Renal cortical epithelial cell (primary cell): ENCODE results near the gene CD300LF. TPM values are rescaled to one million over a fixed set of nuclear protein-coding genes. Genes with fewer than 3 reads are reported as not detected.

ENCODE experiments used
- total RNA-seq: library from RNA; depleted of rRNA; stranded (reverse); fragments of >200 nt; gene quantifications from 2 replicates; pipeline ENCODE4 v1.2.3, GENCODE V29; 2014

CD300LF gene
- total RNA-seq, 1 donor from 2014 or later = not detected

Other genes with a start within 250 kb of the CD300LF start
- gene CD300A, start 246.3 kb downstream of the CD300LF start, total RNA-seq = 0.05 TPM in 1 of 2 replicates, not detected in the other
- not detected in 2 replicates for gene CD300LB, start 181.4 kb downstream of the CD300LF start, total RNA-seq
- 0.05 TPM in 1 of 2 replicates, not detected in the other for gene CD300C, start 166.8 kb downstream of the CD300LF start, total RNA-seq
- gene CD300H, start 145.4 kb downstream of the CD300LF start, total RNA-seq = not detected in 2 replicates
- not detected in 2 replicates for gene CD300LD, start 120.6 kb downstream of the CD300LF start, total RNA-seq
- gene CD300E, start 89.2 kb downstream of the CD300LF start, total RNA-seq = not detected in 2 replicates
- gene RAB37, start 24.3 kb upstream of the CD300LF start, total RNA-seq = 0.20 and 0.52 TPM in 2 replicates
- 28.6 and 61.1 TPM in 2 replicates for gene NHERF1, start 35.7 kb upstream of the CD300LF start, total RNA-seq
- gene NAT9, start 63.4 kb upstream of the CD300LF start, total RNA-seq = 29.2 and 29.3 TPM in 2 replicates
- gene GRIN2C, start 147.0 kb upstream of the CD300LF start, total RNA-seq = 0.10 TPM in 1 of 2 replicates, not detected in the other
- gene FDXR, start 160.1 kb upstream of the CD300LF start, total RNA-seq = 30.6 and 31.3 TPM in 2 replicates
- not detected in 2 replicates for gene FADS6, start 180.7 kb upstream of the CD300LF start, total RNA-seq
- not detected in 2 replicates for gene USH1G, start 210.3 kb upstream of the CD300LF start, total RNA-seq
- not detected in 2 replicates for gene OTOP2, start 211.3 kb upstream of the CD300LF start, total RNA-seq
- not detected in 2 replicates for gene OTOP3, start 223.0 kb upstream of the CD300LF start, total RNA-seq